ENCODE results near the gene MICAL3. TPM values are rescaled to one million over a fixed set of nuclear protein-coding genes. Genes with fewer than 3 reads are reported as not detected.

MICAL3 gene
- total and polyA plus RNA-seq, 3 donors from 2014 or later: 103 to 106 (median 104) TPM

DNA sequence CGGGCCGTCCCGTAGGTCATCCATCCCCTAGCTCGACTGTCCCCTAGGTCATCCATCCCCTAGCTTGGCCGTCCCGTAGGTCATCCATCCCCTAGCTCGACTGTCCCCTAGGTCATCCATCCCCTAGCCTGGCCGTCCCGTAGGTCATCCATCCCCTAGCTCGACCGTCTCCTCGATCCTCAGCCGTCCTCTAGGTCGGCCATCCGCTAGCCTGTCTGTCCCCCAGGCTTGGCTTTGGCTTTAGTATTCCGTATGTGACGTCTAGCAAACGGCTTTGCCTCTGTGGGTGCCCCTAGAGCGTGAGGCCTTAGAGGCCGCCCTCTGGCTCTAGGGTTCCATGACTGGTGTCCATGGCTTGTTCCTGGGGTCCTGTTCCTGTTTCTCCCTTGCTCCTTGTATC lies 209.5 kb downstream of the MICAL3 start:
- H3K36me3 ChIP-seq (ENCODE audit: low read depth, missing control alignments): no peaks in the 10 kb centered on the region
- intact Hi-C loops (cut with DNase I; ENCODE audit: low total_unique reads): no loop called here
- no peak overlapping the region for H3K4me3 ChIP-seq
- TF ChIP-seq, protein P1, sequence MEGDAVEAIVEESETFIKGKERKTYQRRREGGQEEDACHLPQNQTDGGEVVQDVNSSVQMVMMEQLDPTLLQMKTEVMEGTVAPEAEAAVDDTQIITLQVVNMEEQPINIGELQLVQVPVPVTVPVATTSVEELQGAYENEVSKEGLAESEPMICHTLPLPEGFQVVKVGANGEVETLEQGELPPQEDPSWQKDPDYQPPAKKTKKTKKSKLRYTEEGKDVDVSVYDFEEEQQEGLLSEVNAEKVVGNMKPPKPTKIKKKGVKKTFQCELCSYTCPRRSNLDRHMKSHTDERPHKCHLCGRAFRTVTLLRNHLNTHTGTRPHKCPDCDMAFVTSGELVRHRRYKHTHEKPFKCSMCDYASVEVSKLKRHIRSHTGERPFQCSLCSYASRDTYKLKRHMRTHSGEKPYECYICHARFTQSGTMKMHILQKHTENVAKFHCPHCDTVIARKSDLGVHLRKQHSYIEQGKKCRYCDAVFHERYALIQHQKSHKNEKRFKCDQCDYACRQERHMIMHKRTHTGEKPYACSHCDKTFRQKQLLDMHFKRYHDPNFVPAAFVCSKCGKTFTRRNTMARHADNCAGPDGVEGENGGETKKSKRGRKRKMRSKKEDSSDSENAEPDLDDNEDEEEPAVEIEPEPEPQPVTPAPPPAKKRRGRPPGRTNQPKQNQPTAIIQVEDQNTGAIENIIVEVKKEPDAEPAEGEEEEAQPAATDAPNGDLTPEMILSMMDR (IDR thresholded peaks at IDR 0.05): no peak
- no peak for TF ChIP-seq POLR2A (IDR thresholded peaks at IDR 0.05)
- no peak for DNase-seq
- no peaks in the 10 kb centered on the region for H3K27me3 ChIP-seq
- H3K4me1 ChIP-seq: no peaks in the 10 kb centered on the region
- H3K27ac ChIP-seq: no peak overlapping the region
- H3K9me3 ChIP-seq: no peaks in the 10 kb centered on the region
- 92 to 95% methylated on average over 17 to 20 of the region's 20 CpGs for WGBS, 2 donors

DNA sequence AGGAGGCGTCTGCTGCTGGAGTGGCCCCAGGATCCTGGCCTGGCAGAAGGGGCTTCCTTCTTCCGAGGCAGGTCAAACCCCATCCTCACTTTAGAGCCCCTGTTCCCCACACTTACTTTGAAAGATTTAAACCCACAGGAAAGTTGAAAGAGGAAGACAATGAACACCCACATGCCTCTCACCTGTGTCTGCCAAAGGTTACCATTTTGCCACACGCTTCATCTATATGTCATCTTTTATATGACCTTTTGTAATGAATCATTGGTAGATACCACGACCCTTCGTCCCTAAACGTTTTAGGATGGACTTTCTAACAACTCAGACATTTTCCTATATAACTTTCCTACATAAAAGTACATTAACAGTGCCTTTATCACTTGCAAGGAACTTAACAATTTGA lies 210.3 kb downstream of the MICAL3 start:
- H3K27ac ChIP-seq: no peak overlapping the region
- H3K4me1 ChIP-seq: no peaks in the 10 kb centered on the region
- H3K9me3 ChIP-seq: no peaks in the 10 kb centered on the region
- no peak overlapping the region for H3K4me3 ChIP-seq
- no peak for DNase-seq
- 88 to 92% methylated on average over 6 of the region's 6 CpGs for WGBS, 2 donors
- no peak for TF ChIP-seq POLR2A (IDR thresholded peaks at IDR 0.05)
- TF ChIP-seq, protein P1 (IDR thresholded peaks at IDR 0.05): no peak
- no peaks in the 10 kb centered on the region for H3K27me3 ChIP-seq
- no peaks in the 10 kb centered on the region for H3K36me3 ChIP-seq (ENCODE audit: low read depth, missing control alignments)
- intact Hi-C loops (cut with DNase I; ENCODE audit: low total_unique reads): no loop called here

DNA sequence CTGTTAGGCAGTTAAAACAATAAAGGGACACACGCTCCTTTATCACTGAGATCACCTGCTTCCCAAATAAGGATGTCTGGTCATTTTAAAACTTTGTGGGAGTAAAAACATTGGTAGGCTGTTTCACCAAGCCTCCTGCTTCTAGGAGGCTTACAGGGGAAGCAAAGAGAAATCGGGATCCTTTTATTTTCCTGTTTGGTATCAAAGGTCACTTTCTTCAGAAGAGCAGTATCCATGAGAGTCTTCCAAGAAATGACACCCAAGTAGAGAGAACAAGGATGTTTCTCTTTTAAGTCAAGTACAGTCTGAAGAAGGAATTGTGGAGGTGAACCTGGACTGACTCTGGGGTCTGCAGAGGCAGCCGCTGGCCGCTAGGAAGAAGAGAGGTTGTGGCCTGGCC lies 213.2 kb downstream of the MICAL3 start:
- Histone ChIP-seq H3K4me1 (no peaks in the 10 kb centered on the region), H3K4me3 (no peak overlapping the region), H3K27ac (no peak overlapping the region), H3K36me3 (ENCODE audit: low read depth, missing control alignments) (no peaks in the 10 kb centered on the region), H3K27me3 (no peaks in the 10 kb centered on the region), H3K9me3 (no peaks in the 10 kb centered on the region)
- DNase-seq: no peak
- intact Hi-C loops (cut with DNase I; ENCODE audit: low total_unique reads): no loop called here
- TF ChIP-seq POLR2A (IDR thresholded peaks at IDR 0.05): no peak
- TF ChIP-seq, protein P1 (IDR thresholded peaks at IDR 0.05): no peak
- 88 to 94% methylated on average over 4 of the region's 4 CpGs for WGBS, 2 donors

DNA sequence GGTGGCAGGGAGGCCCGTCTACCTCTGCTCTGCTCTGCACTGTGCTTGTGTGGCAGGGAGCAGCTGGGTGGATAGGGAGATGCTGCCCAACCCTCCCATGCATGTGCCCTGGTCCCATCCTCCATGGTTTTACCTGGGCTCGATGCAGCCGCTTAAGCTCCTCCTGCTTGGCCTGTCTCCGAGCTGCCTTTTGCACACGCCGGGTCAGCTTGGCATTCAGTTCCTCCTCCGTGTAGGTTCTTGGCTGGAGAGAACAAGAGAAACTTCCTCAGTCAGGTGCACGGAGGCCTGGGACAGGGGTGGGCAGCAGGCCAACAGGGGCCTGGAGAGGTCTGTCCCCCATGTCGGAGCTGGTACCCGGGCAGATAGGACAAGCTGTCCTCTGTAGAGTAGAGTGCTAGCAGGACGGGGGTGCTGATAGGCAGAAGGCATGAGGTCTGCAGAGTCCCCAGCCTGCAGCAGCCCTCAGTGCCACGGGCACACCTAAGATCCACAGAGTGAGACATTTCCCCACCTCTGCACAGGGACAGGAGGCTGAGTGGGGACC lies 213.7 kb downstream of the MICAL3 start:
- no peak overlapping the region for H3K27ac ChIP-seq
- no peak for TF ChIP-seq POLR2A (IDR thresholded peaks at IDR 0.05)
- TF ChIP-seq, protein P1 (IDR thresholded peaks at IDR 0.05): no peak
- intact Hi-C loops (cut with DNase I; ENCODE audit: low total_unique reads): no loop called here
- H3K9me3 ChIP-seq: no peaks in the 10 kb centered on the region
- H3K4me3 ChIP-seq: no peak overlapping the region
- H3K27me3 ChIP-seq: no peaks in the 10 kb centered on the region
- WGBS, 2 donors: 87% methylated on average over 12 of the region's 12 CpGs; no CpG with 5 or more reads in 1 of the 2 donors
- H3K4me1 ChIP-seq: no peaks in the 10 kb centered on the region
- no peak for DNase-seq
- H3K36me3 ChIP-seq (ENCODE audit: low read depth, missing control alignments): no peaks in the 10 kb centered on the region

DNA sequence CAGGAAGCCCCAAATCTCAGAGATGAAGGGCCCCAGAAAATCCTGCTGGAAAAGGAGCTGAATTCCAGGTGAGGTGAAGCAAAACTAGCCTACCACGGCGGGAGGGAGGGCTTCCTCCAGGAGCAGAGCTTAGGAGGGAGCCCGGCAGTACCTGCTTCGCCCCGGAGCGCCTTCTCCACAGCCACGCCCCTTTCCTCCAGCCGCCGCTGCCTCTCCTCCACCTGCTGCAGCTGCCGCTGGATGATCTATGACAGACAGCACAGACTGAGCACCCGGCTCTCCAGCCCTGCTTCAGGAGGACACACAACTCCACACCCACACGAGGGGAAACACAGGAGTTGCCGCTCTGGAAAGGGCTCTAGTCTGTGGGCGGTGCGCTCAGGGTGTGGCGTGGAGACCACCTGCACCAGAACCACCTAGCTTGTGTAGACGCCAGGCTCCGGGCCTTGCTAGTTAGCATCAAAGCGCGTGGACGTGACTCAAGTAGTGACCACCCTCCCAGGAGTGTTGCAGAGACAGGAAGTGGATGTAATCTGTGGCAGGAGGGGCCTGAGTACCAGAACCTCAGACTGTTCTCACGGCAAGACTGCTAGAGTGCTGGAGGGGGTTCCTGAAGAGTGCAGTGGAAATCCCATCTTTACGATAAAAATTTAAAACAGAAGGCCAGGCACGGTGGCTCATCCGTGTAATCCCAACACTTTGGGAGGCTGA lies 215.5 kb downstream of the MICAL3 start:
- no peak for DNase-seq
- H3K27ac ChIP-seq: no peak overlapping the region
- WGBS, 2 donors: 87 to 90% methylated on average over 22 to 25 of the region's 25 CpGs

More for the DNA sequence above, 215.5 kb downstream of the MICAL3 start:
- intact Hi-C loops (cut with DNase I; ENCODE audit: low total_unique reads): no loop called here
- H3K4me3 ChIP-seq: no peak overlapping the region
- H3K27me3 ChIP-seq: no peaks in the 10 kb centered on the region
- TF ChIP-seq, protein P1 (IDR thresholded peaks at IDR 0.05): no peak
- TF ChIP-seq POLR2A (IDR thresholded peaks at IDR 0.05): no peak
- H3K36me3 ChIP-seq (ENCODE audit: low read depth, missing control alignments): no peaks in the 10 kb centered on the region
- no peaks in the 10 kb centered on the region for H3K9me3 ChIP-seq
- no peaks in the 10 kb centered on the region for H3K4me1 ChIP-seq

All from testis (tissue), 3 donors.